Measurements from ENCODE around the gene PCDHA12. TPM values are rescaled to one million over a fixed set of nuclear protein-coding genes. Genes with fewer than 3 reads are reported as not detected.
"Not testable (repeated sequence)": the region's sequence is repeated elsewhere in the genome, so short reads cannot be mapped to it uniquely, and the experiment has no call there.

The PCDHA12 gene
- total and polyA plus RNA-seq, 2 experiments from 2014 or later, result 7.2 to 18.7 TPM

GRCh38 chr5:140833993-140834392 is 41.1 kb upstream of the PCDHA12 start, which contains the start of gene PCDHA7:
Gene PCDHA7, plus strand, starts transcription at chr5:140834269. Its CDS starts 115 bp downstream, at chr5:140834384.
- H3K4me2 ChIP-seq, result no peak within 1 kb of the TSS

GRCh38 chr5:140834439-140835008 is 40.6 kb upstream of the PCDHA12 start:
- not testable (repeated sequence) for H3K4me3 ChIP-seq; H3K27me3 ChIP-seq; H3K79me2 ChIP-seq; H3K9me2 ChIP-seq (replicated peaks; ENCODE audit: insufficient read depth); DNase-seq (ENCODE audit: low spot score); H3K4me2 ChIP-seq; H2AFZ ChIP-seq; H3K27ac ChIP-seq; H4K20me1 ChIP-seq (ENCODE audit: insufficient read depth, poor library complexity, severe bottlenecking); H3K4me1 ChIP-seq (ENCODE audit: insufficient read depth); H3K36me3 ChIP-seq (replicated peaks; ENCODE audit: insufficient read depth, low read depth)
- 92% methylated on average over 28 of the region's 38 CpGs for WGBS (ENCODE audit: low lambda C conversion rate, missing lambda C conversion rate)
- peaks cover 29% of the 10 kb centered on the region for H3K9me3 ChIP-seq (ENCODE audit: low read depth)

More at GRCh38 chr5:140833993-140834392, 41.1 kb upstream of the PCDHA12 start, which contains the start of gene PCDHA7:
- Histone ChIP-seq H3K9me2 (replicated peaks; ENCODE audit: insufficient read depth) (no peaks in the 10 kb centered on the region), H3K4me3 (no peak within 1 kb of the TSS), H3K9me3 (ENCODE audit: low read depth) (peaks cover 26% of the 10 kb centered on the region), H3K4me1 (ENCODE audit: insufficient read depth) (no peaks in the 10 kb centered on the region), H3K27me3 (no peaks in the 10 kb centered on the region), H3K79me2 (no peaks in the 10 kb centered on the region), H2AFZ (no peak within 1 kb of the TSS), H3K36me3 (replicated peaks; ENCODE audit: insufficient read depth, low read depth) (peaks cover 5% of the 10 kb centered on the region), H3K27ac (no peak within 1 kb of the TSS), H4K20me1 (ENCODE audit: insufficient read depth, poor library complexity, severe bottlenecking) (no peaks in the 10 kb centered on the region)
- TF ChIP-seq CTCF (IDR thresholded peaks at IDR 0.05; ENCODE audit: poor library complexity) (no peak), EZH2 (IDR thresholded peaks at IDR 0.05; ENCODE audit: borderline replicate concordance) (no peak), EZH2phosphoT487 (IDR thresholded peaks at IDR 0.05; ENCODE audit: low read depth, severe bottlenecking, unreplicated experiment) (no peak)
- no peak for DNase-seq (ENCODE audit: low spot score)
- WGBS (ENCODE audit: low lambda C conversion rate, missing lambda C conversion rate), result 89% methylated on average over 8 of the region's 8 CpGs

- no peak overlapping the region for H3K4me2 ChIP-seq
- H4K20me1 ChIP-seq (ENCODE audit: insufficient read depth, poor library complexity, severe bottlenecking), result no peaks in the 10 kb centered on the region
- TF ChIP-seq EZH2phosphoT487 (IDR thresholded peaks at IDR 0.05; ENCODE audit: low read depth, severe bottlenecking, unreplicated experiment), result no peak
- TF ChIP-seq CTCF (IDR thresholded peaks at IDR 0.05; ENCODE audit: poor library complexity), result no peak
- no peak for TF ChIP-seq EZH2 (IDR thresholded peaks at IDR 0.05; ENCODE audit: borderline replicate concordance)
- WGBS (ENCODE audit: low lambda C conversion rate, missing lambda C conversion rate), result over 99% methylated on average over 97 of the region's 103 CpGs
- no peaks in the 10 kb centered on the region for H3K79me2 ChIP-seq
- H3K27me3 ChIP-seq, result no peaks in the 10 kb centered on the region
- H3K36me3 ChIP-seq (replicated peaks; ENCODE audit: insufficient read depth, low read depth), result peaks cover 5% of the 10 kb centered on the region
- H3K27ac ChIP-seq, result no peak overlapping the region
- no peak for DNase-seq (ENCODE audit: low spot score)
- H3K9me3 ChIP-seq (ENCODE audit: low read depth), result peaks cover 42% of the 10 kb centered on the region
- H3K4me1 ChIP-seq (ENCODE audit: insufficient read depth), result no peaks in the 10 kb centered on the region
- no peaks in the 10 kb centered on the region for H3K9me2 ChIP-seq (replicated peaks; ENCODE audit: insufficient read depth)
- no peak overlapping the region for H2AFZ ChIP-seq
- no peak overlapping the region for H3K4me3 ChIP-seq
Observed at GRCh38 chr5:140835622-140836510, 39.2 kb upstream of the PCDHA12 start.
